ENCODE measurements around the gene GABRP.

Gene GABRP

DNA sequence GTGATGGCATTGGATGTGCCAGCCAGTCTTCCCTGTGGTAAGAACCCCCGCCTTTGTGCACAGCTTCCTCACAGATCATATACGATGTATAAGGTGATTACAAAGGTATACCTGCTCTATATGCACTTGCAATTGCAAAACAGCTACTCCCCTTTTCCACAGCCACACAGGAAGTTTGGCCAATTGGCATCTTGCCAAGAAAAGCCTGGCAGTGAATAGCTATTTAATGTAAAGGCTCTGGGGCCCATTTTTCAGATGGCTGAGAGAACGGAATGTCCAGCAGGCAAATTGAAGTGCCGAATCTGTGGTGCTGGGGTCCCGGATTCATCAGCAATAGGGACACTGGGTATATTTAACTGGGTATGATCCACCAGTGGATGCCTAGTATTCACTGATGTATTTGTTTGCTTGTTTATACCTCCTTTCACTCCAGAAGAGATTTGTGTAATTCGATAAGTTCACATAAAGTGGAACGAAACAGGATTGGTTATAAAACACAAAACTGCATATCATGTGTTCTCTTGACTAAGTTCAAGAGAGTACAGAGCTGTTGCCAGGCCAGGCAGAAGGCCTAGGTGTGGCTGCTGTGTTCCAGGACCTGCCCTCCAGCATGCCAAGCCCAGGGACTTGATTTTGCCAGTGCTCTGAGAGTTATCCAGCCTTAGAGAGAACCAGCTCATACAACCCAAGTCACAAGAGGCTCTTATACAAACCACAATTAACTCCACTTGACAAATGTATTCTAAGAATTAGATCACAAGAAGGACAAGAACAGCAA, 27.7 kb upstream of the GABRP start:
- no peak for DNase-seq (ENCODE audit: low read depth)
- no peak for TF ChIP-seq CTCF (conservative IDR thresholded peaks at IDR 0.05; ENCODE audit: low read depth, low read length)
- no peak overlapping the region for H3K4me3 ChIP-seq (ENCODE audit: low read length)

DNA sequence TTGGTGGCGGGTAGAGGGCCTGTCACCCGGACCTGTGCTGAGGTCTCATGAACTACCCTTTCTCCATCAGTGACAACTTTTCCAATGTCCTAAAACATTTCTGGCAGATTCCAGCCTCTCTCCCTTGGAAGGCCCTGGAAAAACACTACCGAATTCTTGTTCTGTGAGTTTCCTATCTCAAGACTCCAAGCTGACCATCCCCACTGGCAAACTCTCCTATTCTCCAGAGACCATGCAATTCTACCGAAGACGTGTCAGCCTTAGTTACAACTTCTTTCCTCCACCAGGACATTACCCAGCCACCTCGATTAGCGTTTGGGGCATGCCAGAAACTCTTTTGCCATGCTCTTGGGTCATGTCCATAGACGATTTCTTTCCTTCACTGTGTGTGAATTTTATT, 26.8 kb upstream of the GABRP start:
- no peak overlapping the region for H3K4me3 ChIP-seq (ENCODE audit: low read length)
- no peak for TF ChIP-seq CTCF (conservative IDR thresholded peaks at IDR 0.05; ENCODE audit: low read depth, low read length)
- no peak for DNase-seq (ENCODE audit: low read depth)

DNA sequence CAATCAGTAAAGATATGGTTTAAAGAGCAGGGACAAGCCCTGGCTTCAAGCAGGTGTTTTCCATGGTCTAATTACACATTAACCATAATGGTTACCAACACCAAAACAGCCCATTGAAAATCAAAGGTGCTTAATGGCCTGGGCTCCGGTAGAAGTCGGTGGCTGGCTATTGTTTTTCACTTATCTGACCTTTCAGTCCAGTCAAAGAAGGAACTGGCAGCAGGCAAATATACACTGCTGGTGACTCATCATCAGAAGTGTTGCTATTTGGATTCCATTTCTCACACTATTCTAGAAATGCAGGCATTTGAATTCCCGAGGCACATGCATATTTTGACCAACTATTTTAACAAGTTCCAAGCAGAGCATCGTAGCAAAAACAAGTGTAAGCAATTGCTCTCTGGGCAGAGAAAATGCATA, 26.3 kb upstream of the GABRP start:
- H3K4me3 ChIP-seq (ENCODE audit: low read length), result no peak overlapping the region
- TF ChIP-seq CTCF (conservative IDR thresholded peaks at IDR 0.05; ENCODE audit: low read depth, low read length), result no peak
- DNase-seq (ENCODE audit: low read depth), result peak; percentile 71

DNA sequence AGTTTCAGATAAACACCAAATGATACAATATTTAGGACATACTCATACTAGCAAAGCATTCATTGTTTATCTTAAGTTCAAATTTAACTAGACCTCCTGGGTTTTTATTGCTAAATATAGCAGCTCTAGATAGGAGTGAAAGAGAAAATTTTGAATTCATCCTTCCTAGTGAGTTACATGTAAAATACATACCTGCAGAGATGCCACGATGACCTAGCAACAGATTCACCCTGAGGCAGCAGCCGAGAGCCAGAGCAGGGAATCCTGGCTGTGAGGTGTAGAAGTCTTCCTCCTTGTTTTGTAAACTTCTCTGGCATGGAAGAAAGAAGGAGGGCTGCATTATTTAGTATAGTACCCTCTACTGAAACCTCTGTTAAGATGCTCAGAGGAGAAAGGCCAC, 25.9 kb upstream of the GABRP start:
- no peak for TF ChIP-seq CTCF (conservative IDR thresholded peaks at IDR 0.05; ENCODE audit: low read depth, low read length)

DNA sequence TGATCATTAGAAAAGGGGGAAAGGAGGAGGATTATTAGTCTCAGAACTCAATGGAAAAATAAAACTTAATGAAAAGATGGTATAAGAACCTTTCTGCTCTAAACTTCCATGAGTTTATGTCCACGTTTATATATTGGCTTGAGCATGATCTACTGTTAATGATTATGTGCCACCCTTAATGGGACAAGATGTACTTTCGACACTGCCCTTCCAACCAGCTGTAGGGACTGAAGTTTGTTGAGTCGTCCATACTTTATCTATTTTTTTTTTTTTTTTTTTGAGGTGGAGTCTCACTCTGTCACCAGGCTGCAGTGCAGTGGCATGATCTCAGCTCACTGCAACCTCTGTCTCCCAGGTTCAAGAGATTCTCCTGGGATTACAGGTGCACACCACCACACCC, 25.0 kb upstream of the GABRP start:
- no peak overlapping the region for H3K4me3 ChIP-seq (ENCODE audit: low read length)
- no peak for TF ChIP-seq CTCF (conservative IDR thresholded peaks at IDR 0.05; ENCODE audit: low read depth, low read length)
- DNase-seq (ENCODE audit: low read depth), result no peak

More for the DNA sequence above, 25.9 kb upstream of the GABRP start:
- DNase-seq (ENCODE audit: low read depth), result no peak
- H3K4me3 ChIP-seq (ENCODE audit: low read length), result no peak overlapping the region

DNA sequence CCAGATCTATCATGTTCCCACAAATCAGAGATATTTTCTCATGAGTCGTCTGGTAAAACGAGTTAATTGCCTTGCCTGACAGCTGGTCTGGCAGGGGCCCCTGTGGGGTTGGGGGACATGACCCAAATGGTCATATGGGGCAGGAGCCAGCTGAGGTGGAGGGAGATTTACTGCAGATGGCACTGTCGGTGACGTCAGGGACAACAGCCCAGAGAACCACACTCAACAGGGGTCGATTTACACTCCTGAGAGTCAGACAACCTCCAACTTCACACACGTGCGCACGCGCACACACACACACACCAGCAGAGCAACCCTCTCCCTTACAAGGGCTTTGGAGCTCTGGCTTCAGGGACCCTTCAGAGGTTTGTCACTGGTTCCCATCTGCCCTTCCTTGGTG, 23.4 kb upstream of the GABRP start:
- TF ChIP-seq CTCF (conservative IDR thresholded peaks at IDR 0.05; ENCODE audit: low read depth, low read length), result no peak
- H3K4me3 ChIP-seq (ENCODE audit: low read length), result no peak overlapping the region

GRCh38 chr5:170761048-170761707, 22.3 kb upstream of the GABRP start:
- no peak for TF ChIP-seq CTCF (conservative IDR thresholded peaks at IDR 0.05; ENCODE audit: low read depth, low read length)
- DNase-seq (ENCODE audit: low read depth), result no peak
- H3K4me3 ChIP-seq (ENCODE audit: low read length), result no peak overlapping the region

More for the DNA sequence above, 23.4 kb upstream of the GABRP start:
- DNase-seq (ENCODE audit: low read depth), result no peak
